CD4-positive, CD25-positive, alpha-beta regulatory T cell (primary cell): Measurements from ENCODE around the gene SEC24B. TPM values are rescaled to one million over a fixed set of nuclear protein-coding genes. Genes with fewer than 3 reads are reported as not detected.
A peak's percentile ranks its signal among the peaks of the same experiment; 100 is the strongest.
"Not testable (repeated sequence)": the region's sequence is repeated elsewhere in the genome, so short reads cannot be mapped to it uniquely, and the experiment has no call there.

Experiments
- ATAC-seq, 2 donors: fragments of 150-1000 bp; cut with Tn5 transposase; one replicate each; pipeline ENCODE4 v1.10.0; 2021; ENCODE audit warnings: low read depth in 2 of 2, moderate number of reproducible peaks in 2 of 2, moderate library complexity in 1 of 2
- DNase-seq, 3 donors: peaks; one replicate each; pipeline versions ENCODE4 v3.0.0 to v3.0.0-alpha.2; 2012 to 2022; ENCODE audit warnings: mixed read lengths in 1 of 3
- H3K27ac ChIP-seq: one replicate; pipeline ENCODE4 v1.7.0; 2013; ENCODE audit warnings: mild to moderate bottlenecking, low read length; ENCODE audit not compliant: insufficient read depth, poor library complexity, severe bottlenecking
- H3K27me3 ChIP-seq: one replicate; pipeline ENCODE4 v1.7.0; 2013; ENCODE audit warnings: low read length; ENCODE audit not compliant: control insufficient read depth, insufficient read depth
- H3K36me3 ChIP-seq: one replicate; pipeline ENCODE4 v1.7.0; 2013; ENCODE audit warnings: mild to moderate bottlenecking, low read length, moderate library complexity; ENCODE audit not compliant: control insufficient read depth, insufficient read depth
- H3K4me1 ChIP-seq: 2 replicates; pipeline ENCODE4 v1.7.0; 2013; ENCODE audit warnings: mild to moderate bottlenecking, low read length; ENCODE audit not compliant: insufficient read depth, control insufficient read depth, poor library complexity, severe bottlenecking
- H3K4me3 ChIP-seq: one replicate; pipeline ENCODE4 v1.7.0; 2013; ENCODE audit warnings: low read depth, mild to moderate bottlenecking, low read length, moderate library complexity
- H3K9me3 ChIP-seq, 2 experiments: 1 replicate in 1 of 2; 2 replicates in 1 of 2; pipeline ENCODE4 v1.7.0; 2013; ENCODE audit warnings: low read length in 2 of 2, mild to moderate bottlenecking in 1 of 2, moderate library complexity in 1 of 2; ENCODE audit not compliant: control insufficient read depth in 2 of 2
- H3K27ac Mint-ChIP-seq, 3 donors: one replicate each; pipeline ENCODE4 v1.8.0; 2020 to 2022; ENCODE audit warnings: mild to moderate bottlenecking in 3 of 3, mixed read lengths in 3 of 3, moderate library complexity in 2 of 3
- H3K27me3 Mint-ChIP-seq: one replicate; pipeline ENCODE4 v1.8.0; 2022; ENCODE audit warnings: mild to moderate bottlenecking, mixed read lengths
- H3K36me3 Mint-ChIP-seq: one replicate; pipeline ENCODE4 v1.8.0; 2020; ENCODE audit warnings: mixed read lengths
- H3K4me1 Mint-ChIP-seq, 4 donors: one replicate each; pipeline ENCODE4 v1.8.0; 2020 to 2022; ENCODE audit warnings: mixed read lengths in 4 of 4, mild to moderate bottlenecking in 1 of 4
- H3K4me3 Mint-ChIP-seq, 4 donors: one replicate each; pipeline ENCODE4 v1.8.0; 2020 to 2022; ENCODE audit warnings: mild to moderate bottlenecking in 4 of 4, mixed read lengths in 4 of 4, moderate library complexity in 3 of 4
- H3K9me3 Mint-ChIP-seq, 7 donors: one replicate each; pipeline ENCODE4 v1.8.0; 2020 to 2022; ENCODE audit warnings: mixed read lengths in 7 of 7, mild to moderate bottlenecking in 3 of 7, moderate library complexity in 2 of 7
- polyA plus RNA-seq, 4 donors: library from polyadenylated mRNA; unstranded; fragments of 300-500 nt; fragmentation: Illumina TruSeq; gene quantifications; one replicate each; pipeline ENCODE4 v1.2.3, GENCODE V29; 2021
- total RNA-seq: library from RNA; stranded (reverse); gene quantifications from one replicate; pipeline ENCODE4 v1.2.3, GENCODE V29; 2022

The SEC24B gene
- total and polyA plus RNA-seq, 5 donors from 2014 or later = 11.3 to 42.7 (median 16.6) TPM

- H3K9me3 Mint-ChIP-seq = peaks cover 0 to 1% (median 0%) of the 10 kb centered on the region in 7 donors
- H3K4me3 ChIP-seq = no peak overlapping the region
- H3K36me3 ChIP-seq = peaks cover 25% of the 10 kb centered on the region
- no peak overlapping the region for H3K4me3 Mint-ChIP-seq
- H3K27ac Mint-ChIP-seq = no peak overlapping the region
- no peaks in the 10 kb centered on the region for H3K27me3 Mint-ChIP-seq
- peaks cover 27 to 84% (median 62%) of the 10 kb centered on the region in 4 donors for H3K4me1 Mint-ChIP-seq
- H3K27ac ChIP-seq = no peak overlapping the region
- DNase-seq = no peak
- H3K27me3 ChIP-seq = no peaks in the 10 kb centered on the region
- peaks cover 44% of the 10 kb centered on the region for H3K36me3 Mint-ChIP-seq
- peaks cover 3% of the 10 kb centered on the region for H3K4me1 ChIP-seq
- no peaks in the 10 kb centered on the region for H3K9me3 ChIP-seq
- ATAC-seq = no peak
Observed at GRCh38 chr4:109451544-109452273, 18.1 kb downstream of the SEC24B start.

DNA sequence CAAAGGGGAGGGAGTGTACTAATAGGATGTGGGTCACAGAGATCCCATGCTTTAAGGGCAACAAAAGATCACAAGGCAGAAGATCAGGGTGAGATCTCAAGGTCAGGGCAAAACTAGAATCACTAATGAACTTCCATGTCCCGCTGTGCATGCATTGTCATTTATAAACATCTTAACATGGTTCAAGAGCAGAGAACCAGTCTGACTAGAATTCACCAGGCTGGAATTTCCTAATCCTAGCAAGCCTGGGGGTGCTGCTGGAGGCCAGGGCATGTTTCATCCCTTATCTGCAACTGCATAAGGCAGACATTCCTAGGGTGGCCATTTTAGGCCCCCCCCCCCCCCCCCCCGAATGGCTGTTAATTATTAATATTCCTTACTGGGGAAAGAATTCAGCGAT, 19.5 kb downstream of the SEC24B start:
- not testable (repeated sequence) for ATAC-seq

GRCh38 chr4:109462297-109462696, 28.7 kb downstream of the SEC24B start:
- H3K4me3 ChIP-seq = no peak overlapping the region
- Mint-ChIP-seq H3K4me3 (peak overlapping the region in 1 of 4 donors; percentile 44), H3K4me1 (peaks cover 27 to 48% (median 32%) of the 10 kb centered on the region in 4 donors), H3K9me3 (peaks cover 0 to 2% (median 0%) of the 10 kb centered on the region in 7 donors), H3K27ac (no peak overlapping the region), H3K27me3 (no peaks in the 10 kb centered on the region), H3K36me3 (peaks cover 34% of the 10 kb centered on the region)
- H3K36me3 ChIP-seq = peaks cover 30% of the 10 kb centered on the region
- peaks cover 4% of the 10 kb centered on the region for H3K4me1 ChIP-seq
- no peaks in the 10 kb centered on the region for H3K9me3 ChIP-seq
- no peaks in the 10 kb centered on the region for H3K27me3 ChIP-seq
- DNase-seq (no peak), ATAC-seq (no peak)
- no peak overlapping the region for H3K27ac ChIP-seq

More for the DNA sequence above, 19.5 kb downstream of the SEC24B start:
- H3K4me3 Mint-ChIP-seq, H3K27me3 ChIP-seq, H3K4me3 ChIP-seq, H3K27ac ChIP-seq, H3K9me3 Mint-ChIP-seq, DNase-seq, H3K27ac Mint-ChIP-seq, H3K27me3 Mint-ChIP-seq, H3K4me1 ChIP-seq, H3K9me3 ChIP-seq: not testable (repeated sequence)
- Mint-ChIP-seq H3K4me1 (peaks cover 15 to 84% (median 64%) of the 10 kb centered on the region in 4 donors), H3K36me3 (peaks cover 52% of the 10 kb centered on the region)
- peaks cover 25% of the 10 kb centered on the region for H3K36me3 ChIP-seq

DNA sequence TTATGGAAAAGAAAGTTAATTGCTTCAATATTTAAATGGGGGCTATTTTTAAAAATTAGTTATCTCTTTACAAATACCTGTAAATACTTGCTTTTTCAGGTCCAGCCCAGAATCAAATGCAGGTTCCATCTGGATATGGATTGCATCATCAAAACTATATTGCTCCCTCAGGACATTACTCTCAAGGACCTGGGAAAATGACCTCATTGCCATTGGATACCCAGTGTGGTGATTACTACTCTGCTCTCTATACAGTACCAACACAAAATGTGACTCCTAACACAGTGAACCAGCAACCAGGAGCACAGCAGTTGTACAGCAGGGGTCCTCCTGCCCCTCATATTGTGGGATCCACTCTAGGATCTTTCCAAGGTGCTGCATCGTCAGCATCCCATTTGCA, 29.2 kb downstream of the SEC24B start:
- no peak overlapping the region for H3K27ac Mint-ChIP-seq
- Histone ChIP-seq H3K27ac (no peak overlapping the region), H3K9me3 (no peaks in the 10 kb centered on the region), H3K27me3 (no peaks in the 10 kb centered on the region), H3K4me3 (no peak overlapping the region), H3K4me1 (peaks cover 4% of the 10 kb centered on the region), H3K36me3 (peaks cover 30% of the 10 kb centered on the region)
- no peak for DNase-seq
- peaks cover 0 to 2% (median 0%) of the 10 kb centered on the region in 7 donors for H3K9me3 Mint-ChIP-seq
- H3K36me3 Mint-ChIP-seq = peaks cover 30% of the 10 kb centered on the region
- no peaks in the 10 kb centered on the region for H3K27me3 Mint-ChIP-seq
- ATAC-seq = no peak
- H3K4me3 Mint-ChIP-seq = no peak overlapping the region
- H3K4me1 Mint-ChIP-seq = peaks cover 29 to 45% (median 29%) of the 10 kb centered on the region in 4 donors

DNA sequence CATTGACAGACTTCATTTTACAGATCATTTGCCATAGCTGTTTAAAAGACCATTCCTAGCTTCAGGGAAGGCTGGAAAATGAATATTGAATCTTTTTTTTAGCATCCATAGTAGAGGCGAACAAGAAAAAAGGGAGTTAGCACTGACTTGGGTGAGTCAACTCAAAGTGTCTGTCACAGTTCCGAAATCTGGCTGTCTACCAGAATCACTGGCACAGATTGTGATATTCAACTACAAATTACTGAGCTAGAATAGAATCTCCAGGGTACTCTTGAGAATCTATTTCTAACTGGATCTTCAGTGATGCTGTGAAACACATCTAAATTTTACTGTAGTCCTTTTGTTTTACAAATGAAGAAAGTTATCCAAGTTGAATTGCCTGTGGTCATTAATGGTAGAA, 31.5 kb downstream of the SEC24B start:
- peaks cover 4% of the 10 kb centered on the region for H3K4me1 ChIP-seq
- peaks cover 41% of the 10 kb centered on the region for H3K36me3 ChIP-seq
- peaks cover 40% of the 10 kb centered on the region for H3K36me3 Mint-ChIP-seq
- H3K9me3 ChIP-seq = no peaks in the 10 kb centered on the region
- peaks cover 29 to 52% (median 32%) of the 10 kb centered on the region in 4 donors for H3K4me1 Mint-ChIP-seq
- DNase-seq (no peak), ATAC-seq (no peak)
- H3K9me3 Mint-ChIP-seq = peaks cover 0 to 2% (median 0%) of the 10 kb centered on the region in 7 donors
- no peak overlapping the region for H3K4me3 ChIP-seq
- H3K27me3 ChIP-seq = no peaks in the 10 kb centered on the region
- no peak overlapping the region for H3K4me3 Mint-ChIP-seq
- H3K27me3 Mint-ChIP-seq = no peaks in the 10 kb centered on the region
- no peak overlapping the region for H3K27ac ChIP-seq
- peak overlapping the region in 1 of 3 donors; percentile 35 for H3K27ac Mint-ChIP-seq

GRCh38 chr4:109469915-109470314, 36.3 kb downstream of the SEC24B start:
- Histone ChIP-seq H3K27ac (no peak overlapping the region), H3K4me1 (peaks cover 4% of the 10 kb centered on the region), H3K36me3 (peaks cover 39% of the 10 kb centered on the region), H3K4me3 (no peak overlapping the region), H3K27me3 (no peaks in the 10 kb centered on the region), H3K9me3 (no peaks in the 10 kb centered on the region)
- Mint-ChIP-seq H3K4me3 (no peak overlapping the region), H3K4me1 (peaks cover 30 to 69% (median 59%) of the 10 kb centered on the region in 4 donors), H3K27ac (no peak overlapping the region), H3K27me3 (no peaks in the 10 kb centered on the region), H3K36me3 (peaks cover 34% of the 10 kb centered on the region), H3K9me3 (peaks cover 0 to 2% (median 0%) of the 10 kb centered on the region in 7 donors)
- ATAC-seq (no peak), DNase-seq (no peak)

DNA sequence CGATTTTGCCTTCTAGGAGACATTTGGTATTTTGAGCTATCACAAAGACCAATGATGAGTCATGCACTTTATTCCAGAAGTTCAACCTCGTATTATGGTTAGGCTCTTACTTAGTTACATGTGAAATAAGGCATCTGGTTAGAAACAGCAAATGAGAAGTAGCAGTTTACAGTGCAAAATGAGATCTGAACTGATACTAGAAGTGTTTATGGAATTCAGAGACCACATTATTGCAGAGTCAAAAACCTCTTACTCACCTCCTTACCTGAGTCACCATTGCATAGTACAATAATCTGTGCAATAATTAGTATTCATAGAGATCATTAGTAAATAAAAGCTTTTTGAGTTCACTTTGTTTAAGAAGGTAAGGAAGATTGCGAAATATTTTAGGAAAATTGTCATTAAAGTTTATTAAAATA, 38.7 kb downstream of the SEC24B start:
- ATAC-seq (no peak), DNase-seq (no peak)
- Mint-ChIP-seq H3K4me1 (peaks cover 28 to 73% (median 58%) of the 10 kb centered on the region in 4 donors), H3K9me3 (no peaks in the 10 kb centered on the region), H3K27me3 (no peaks in the 10 kb centered on the region), H3K4me3 (peak overlapping the region in 1 of 4 donors; percentile 62), H3K36me3 (peaks cover 35% of the 10 kb centered on the region), H3K27ac (peak overlapping the region in 1 of 3 donors; percentile 66)
- peak overlapping the region; percentile 11 for H3K27ac ChIP-seq
- H3K27me3 ChIP-seq = no peaks in the 10 kb centered on the region
- no peaks in the 10 kb centered on the region for H3K9me3 ChIP-seq
- H3K4me1 ChIP-seq = peaks cover 4% of the 10 kb centered on the region
- H3K36me3 ChIP-seq = peaks cover 35% of the 10 kb centered on the region
- no peak overlapping the region for H3K4me3 ChIP-seq

DNA sequence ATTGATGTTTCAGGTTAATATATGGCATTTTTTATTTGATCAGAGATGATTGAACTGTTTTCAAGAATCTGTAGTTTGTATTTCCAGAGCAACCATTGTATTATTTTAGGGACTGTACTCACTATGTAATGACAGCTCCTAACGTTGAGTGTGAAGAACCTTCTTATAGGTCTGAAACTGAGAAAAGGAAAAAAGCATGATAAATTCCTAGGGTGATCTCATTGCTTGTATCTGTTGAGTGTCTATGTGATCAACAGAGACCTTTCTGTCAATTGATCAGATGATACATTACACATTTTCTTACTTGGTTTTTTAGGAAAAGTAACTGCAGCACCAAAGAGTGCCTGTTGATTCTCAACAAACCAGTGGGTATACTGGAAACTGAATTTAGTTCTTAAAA, 40.2 kb downstream of the SEC24B start:
- no peak for ATAC-seq

More for the DNA sequence above, 40.2 kb downstream of the SEC24B start:
- H3K36me3 Mint-ChIP-seq = peaks cover 31% of the 10 kb centered on the region
- peaks cover 22 to 68% (median 50%) of the 10 kb centered on the region in 4 donors for H3K4me1 Mint-ChIP-seq
- Histone ChIP-seq H3K9me3 (no peaks in the 10 kb centered on the region), H3K27me3 (no peaks in the 10 kb centered on the region), H3K36me3 (peaks cover 28% of the 10 kb centered on the region), H3K27ac (no peak overlapping the region), H3K4me1 (peaks cover 4% of the 10 kb centered on the region), H3K4me3 (no peak overlapping the region)
- no peaks in the 10 kb centered on the region for H3K9me3 Mint-ChIP-seq
- H3K27ac Mint-ChIP-seq = no peak overlapping the region
- no peaks in the 10 kb centered on the region for H3K27me3 Mint-ChIP-seq
- H3K4me3 Mint-ChIP-seq = no peak overlapping the region
- DNase-seq = no peak
